ENCODE data around the gene NUDT1. TPM values are rescaled to one million over a fixed set of nuclear protein-coding genes. Genes with fewer than 3 reads are reported as not detected.

The NUDT1 gene
- total RNA-seq, 1 experiment from 2014 or later = 84.7 TPM

DNA sequence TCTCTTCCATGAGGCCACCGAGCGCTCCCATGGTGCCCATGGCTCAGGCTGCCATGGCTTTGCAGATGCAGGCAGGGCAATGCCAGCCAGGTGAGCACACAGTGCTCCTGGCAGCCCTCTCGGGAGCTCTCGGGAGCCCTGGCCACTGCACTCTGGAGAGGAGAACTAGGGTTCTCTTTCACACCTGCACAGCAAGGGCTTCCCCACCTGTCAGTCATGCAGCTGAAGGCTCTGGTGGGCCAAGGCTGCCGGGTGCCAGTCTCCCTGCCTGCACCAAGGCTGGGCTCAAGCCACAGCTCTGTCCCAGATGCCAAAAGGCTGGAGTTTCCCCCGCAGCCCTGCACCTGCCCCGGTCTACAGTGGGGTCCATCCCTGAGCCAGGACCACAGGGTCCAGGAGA lies 32.6 kb downstream of the NUDT1 start:
- Histone ChIP-seq H3K18ac (ENCODE audit: insufficient read length, low read depth, low read length) (no peak overlapping the region), H2BK5ac (ENCODE audit: insufficient read length, low read length) (no peak overlapping the region), H3T11ph (ENCODE audit: low read length) (no peak overlapping the region), H4K5ac (ENCODE audit: insufficient read length, low read depth, low read length) (no peak overlapping the region), H2AFZ (ENCODE audit: low read length) (no peak overlapping the region), H2BK20ac (ENCODE audit: low read depth, low read length, poor library complexity, severe bottlenecking) (no peak overlapping the region), H3K9ac (ENCODE audit: extremely low read depth, insufficient read length, low read length) (no peak overlapping the region), H3K4me1 (ENCODE audit: insufficient read depth, low read length) (peaks cover 2% of the 10 kb centered on the region; the same call in 1 of the 2 replicates), H3K79me1 (ENCODE audit: insufficient read depth, low read depth, low read length, poor library complexity, severe bottlenecking) (no peaks in the 10 kb centered on the region), H2AK5ac (ENCODE audit: insufficient read length, low read length) (no peak overlapping the region), H3K4me2 (ENCODE audit: insufficient read depth, insufficient read length, low read length) (no peak overlapping the region), H3K23me2 (ENCODE audit: insufficient read length, low read depth, low read length, poor library complexity, severe bottlenecking) (no peaks in the 10 kb centered on the region), H3K56ac (ENCODE audit: insufficient read length, low read depth, low read length) (no peak overlapping the region), H3K9me3 (ENCODE audit: control insufficient read depth, low read depth, low read length) (no peaks in the 10 kb centered on the region), H3K4ac (ENCODE audit: low read depth, low read length) (no peak overlapping the region), H4K91ac (ENCODE audit: insufficient read length, low read depth, low read length) (no peak overlapping the region), H2BK12ac (ENCODE audit: insufficient read length, low read depth, low read length) (no peak overlapping the region), H4K20me1 (ENCODE audit: control insufficient read depth, insufficient read depth, insufficient read length) (no peaks in the 10 kb centered on the region), H2BK15ac (ENCODE audit: low read depth, low read length) (no peak overlapping the region), H3K14ac (ENCODE audit: insufficient read depth, low read length) (no peak overlapping the region), H2BK120ac (ENCODE audit: low read depth, low read length, poor library complexity, severe bottlenecking) (no peak overlapping the region), H3K27me3 (ENCODE audit: insufficient read depth, low read length) (no peaks in the 10 kb centered on the region), H3K27ac (ENCODE audit: insufficient read length, low read depth, low read length) (no peak overlapping the region), H4K8ac (replicated peaks; ENCODE audit: insufficient read length, low read depth, low read length) (no peak overlapping the region), H3K79me2 (ENCODE audit: insufficient read depth, low read length) (no peaks in the 10 kb centered on the region), H3K23ac (ENCODE audit: insufficient read length, low read depth, low read length) (no peak overlapping the region)
- H3K27ac Mint-ChIP-seq = peak overlapping the region in 2 of 3 experiments; percentile 52 to 86; a peak in 3 of 7 replicates
- TF ChIP-seq CTCF (conservative IDR thresholded peaks at IDR 0.05) = no peak
- H3K9me3 Mint-ChIP-seq = no peaks in the 10 kb centered on the region
- H3K4me3 Mint-ChIP-seq = no peak overlapping the region
- H3K36me3 Mint-ChIP-seq (ENCODE audit: insufficient read depth in 1 of 3, low read depth in 3 of 3) = peaks cover 7 to 38% (median 29%) of the 10 kb centered on the region in 3 experiments; a peak in 6 of 7 replicates
- no CpG with 5 or more reads among the region's 7 CpGs for WGBS (ENCODE audit: extremely low coverage, insufficient read length, low lambda C conversion rate)
- H3K27me3 Mint-ChIP-seq (ENCODE audit: low read depth) = no peaks in the 10 kb centered on the region
- DNase-seq = no peak
- H3K4me1 Mint-ChIP-seq = peaks cover 15% of the 10 kb centered on the region in 2 experiments
